Liver (tissue), 9 donors: ENCODE results near the gene GMDS. TPM values are rescaled to one million over a fixed set of nuclear protein-coding genes. Genes with fewer than 3 reads are reported as not detected.

ENCODE experiments used
- DNase-seq: peaks from one replicate; pipeline ENCODE4 v3.0.0-alpha.2; 2017; ENCODE audit warnings: low spot score
- H3K27ac ChIP-seq, 2 donors: one replicate each; pipeline ENCODE4 v1.7.0; 2013; ENCODE audit warnings: inconsistent platforms in 2 of 2, low read length in 2 of 2, control low read depth in 1 of 2, low read depth in 1 of 2, mild to moderate bottlenecking in 1 of 2
- H3K27me3 ChIP-seq, 4 donors: one replicate each; pipeline versions ENCODE4 v1.6.1 to v1.7.0; 2013; ENCODE audit warnings: low read length in 3 of 4, inconsistent platforms in 1 of 4, mild to moderate bottlenecking in 1 of 4, moderate library complexity in 1 of 4; ENCODE audit not compliant: control insufficient read depth in 4 of 4, insufficient read depth in 4 of 4
- H3K36me3 ChIP-seq, 4 donors: one replicate each; pipeline versions ENCODE4 v1.6.1 to v1.7.0; 2013; ENCODE audit warnings: low read length in 3 of 4, mild to moderate bottlenecking in 3 of 4, low read depth in 1 of 4, moderate library complexity in 1 of 4; ENCODE audit not compliant: control insufficient read depth in 4 of 4, insufficient read depth in 3 of 4
- H3K4me1 ChIP-seq, 4 donors: one replicate each; pipeline versions ENCODE4 v1.6.1 to v1.7.0; 2013; ENCODE audit warnings: low read length in 3 of 4, mild to moderate bottlenecking in 3 of 4, moderate library complexity in 1 of 4; ENCODE audit not compliant: control insufficient read depth in 4 of 4, insufficient read depth in 4 of 4
- H3K4me3 ChIP-seq, 3 donors: one replicate each; pipeline versions ENCODE4 v1.6.1 to v1.7.0; 2013; ENCODE audit warnings: low read length in 3 of 3, control low read depth in 1 of 3, low read depth in 1 of 3, mild to moderate bottlenecking in 1 of 3
- H3K9ac ChIP-seq, 2 donors: one replicate each; pipeline ENCODE4 v1.7.0; 2013; ENCODE audit warnings: low read length in 2 of 2, mild to moderate bottlenecking in 2 of 2, moderate library complexity in 2 of 2, control low read depth in 1 of 2, low read depth in 1 of 2
- H3K9me3 ChIP-seq, 4 donors: one replicate each; pipeline versions ENCODE4 v1.6.1 to v1.7.0; 2013; ENCODE audit warnings: low read length in 3 of 4; ENCODE audit not compliant: control insufficient read depth in 4 of 4
- ATF3 ChIP-seq: IDR thresholded peaks from 2 replicates; pipeline ENCODE4 v1.6.1; 2016; ENCODE audit warnings: antibody characterized with exemption
- CTCF ChIP-seq: fragments of 150-350 bp; IDR thresholded peaks from 2 replicates; pipeline ENCODE4 v1.5.1; 2017; ENCODE audit warnings: improper control_type of control experiment, low read depth, low read length; ENCODE audit not compliant: missing input control
- EGR1 ChIP-seq, 2 donors: IDR thresholded peaks; 2 replicates each; pipeline ENCODE4 v1.6.1; 2016 to 2018; ENCODE audit warnings: antibody characterized with exemption in 2 of 2, low read depth in 2 of 2
- FOXA1 ChIP-seq: IDR thresholded peaks from 2 replicates; pipeline ENCODE4 v1.6.1; 2016; ENCODE audit warnings: antibody characterized with exemption
- FOXA2 ChIP-seq: IDR thresholded peaks from 2 replicates; pipeline ENCODE4 v1.6.1; 2016; ENCODE audit warnings: antibody characterized with exemption
- GABPA ChIP-seq, 2 donors: IDR thresholded peaks in 1 of 2; conservative IDR thresholded peaks in 1 of 2; 2 replicates each; pipeline ENCODE4 v1.6.1; 2016; ENCODE audit warnings: antibody characterized with exemption in 2 of 2, mild to moderate bottlenecking in 1 of 2, moderate library complexity in 1 of 2
- HNF4A ChIP-seq, 2 donors: conservative IDR thresholded peaks; 2 replicates each; pipeline ENCODE4 v1.6.1; 2016; ENCODE audit warnings: antibody characterized with exemption in 2 of 2, mild to moderate bottlenecking in 2 of 2
- HNF4G ChIP-seq: IDR thresholded peaks from 2 replicates; pipeline ENCODE4 v1.6.1; 2016; ENCODE audit warnings: antibody characterized with exemption
- JUND ChIP-seq, 2 donors: IDR thresholded peaks; 2 replicates each; pipeline ENCODE4 v1.6.1; 2016; ENCODE audit warnings: antibody characterized with exemption in 2 of 2
- MAX ChIP-seq: IDR thresholded peaks from 2 replicates; pipeline ENCODE4 v1.6.1; 2016; ENCODE audit warnings: antibody characterized with exemption
- NR2F2 ChIP-seq: IDR thresholded peaks from 2 replicates; pipeline ENCODE4 v1.6.1; 2016; ENCODE audit warnings: antibody characterized with exemption
- RAD21 ChIP-seq, 2 donors: IDR thresholded peaks; 2 replicates each; pipeline ENCODE4 v1.6.1; 2016; ENCODE audit warnings: antibody characterized with exemption in 2 of 2, mild to moderate bottlenecking in 2 of 2
- REST ChIP-seq: IDR thresholded peaks from 2 replicates; pipeline ENCODE4 v1.6.1; 2016; ENCODE audit warnings: antibody characterized with exemption, mild to moderate bottlenecking
- RXRA ChIP-seq, 2 donors: IDR thresholded peaks; 2 replicates each; pipeline ENCODE4 v1.6.1; 2017 to 2018; ENCODE audit warnings: antibody characterized with exemption in 2 of 2, mild to moderate bottlenecking in 1 of 2
- SP1 ChIP-seq: IDR thresholded peaks from 2 replicates; pipeline ENCODE4 v1.6.1; 2018; ENCODE audit warnings: antibody characterized with exemption, mild to moderate bottlenecking
- TAF1 ChIP-seq: conservative IDR thresholded peaks from 2 replicates; pipeline ENCODE4 v1.6.1; 2016; ENCODE audit warnings: antibody characterized with exemption, mild to moderate bottlenecking
- YY1 ChIP-seq: IDR thresholded peaks from 2 replicates; pipeline ENCODE4 v1.6.1; 2016; ENCODE audit warnings: antibody characterized with exemption, mild to moderate bottlenecking
- ZBTB33 ChIP-seq: IDR thresholded peaks from 2 replicates; pipeline ENCODE4 v1.6.1; 2016; ENCODE audit warnings: antibody characterized with exemption
- WGBS: extraction: QIAGEN DNeasy Blood & Tissue Kit; methylation state at CpG from one replicate; pipeline ENCODE4 v1.1.7; 2013; 5-methylcytosine and 5-hydroxymethylcytosine counted together
- polyA plus RNA-seq, 2 donors: library from polyadenylated mRNA; stranded (reverse) in 1 of 2; unstranded in 1 of 2; fragments of 200-250 nt in 1 of 2; fragments of >200 nt in 1 of 2; fragmentation: Nextera tagmentation in 1 of 2; extraction: Ambion mirVana in 1 of 2; gene quantifications; one replicate each; pipeline versions ENCODE4 v1.2.1 to v1.2.3, GENCODE V29; 2013 to 2015
- total RNA-seq, 2 donors: library from RNA; depleted of rRNA; stranded (reverse); fragments of >200 nt; gene quantifications; one replicate each; pipeline ENCODE4 v1.2.3, GENCODE V29; 2014
- donor health status: healthy.
- donor health status: healthy.
- donor health status: healthy.
- donor health status: healthy.
- donor health status: healthy.

GMDS gene
- total and polyA plus RNA-seq, 4 donors: 3.5 to 15.6 (median 13.0) TPM

- Histone ChIP-seq H3K27me3 (no peaks in the 10 kb centered on the region), H3K4me3 (no peak overlapping the region), H3K9me3 (no peaks in the 10 kb centered on the region), H3K9ac (no peak overlapping the region), H3K36me3 (no peaks in the 10 kb centered on the region), H3K4me1 (no peaks in the 10 kb centered on the region), H3K27ac (no peak overlapping the region)
- TF ChIP-seq ZBTB33: no peak
- no peak for TF ChIP-seq NR2F2
- TF ChIP-seq GABPA (IDR thresholded peaks at IDR 0.05 in 1 of 2, conservative IDR thresholded peaks at IDR 0.05 in 1 of 2): no peak
- TF ChIP-seq FOXA2: no peak
- no peak for TF ChIP-seq HNF4A (conservative IDR thresholded peaks at IDR 0.05)
- no peak for TF ChIP-seq EGR1 (IDR thresholded peaks at IDR 0.05; ENCODE audit: low read depth in 2 of 2)
- TF ChIP-seq REST: no peak
- no peak for DNase-seq
- WGBS: 96% methylated on average over 14 of the region's 14 CpGs
These were observed 292.6 kb downstream of the GMDS start for GRCh38 chr6:1952740-1953360.

GRCh38 chr6:1950631-1951030 lies 294.8 kb downstream of the GMDS start:
- no peak overlapping the region for H3K4me3 ChIP-seq
- H3K9ac ChIP-seq: no peak overlapping the region
- no peak for DNase-seq
- 96% methylated on average over 6 of the region's 6 CpGs for WGBS
- H3K4me1 ChIP-seq: no peaks in the 10 kb centered on the region
- H3K27ac ChIP-seq: no peak overlapping the region
- H3K27me3 ChIP-seq: no peaks in the 10 kb centered on the region
- H3K9me3 ChIP-seq: no peaks in the 10 kb centered on the region
- TF ChIP-seq RAD21 (IDR thresholded peaks at IDR 0.05) (no peak), JUND (IDR thresholded peaks at IDR 0.05) (no peak), FOXA2 (no peak), CTCF (no peak), NR2F2 (no peak), RXRA (IDR thresholded peaks at IDR 0.05) (no peak), YY1 (no peak), EGR1 (IDR thresholded peaks at IDR 0.05; ENCODE audit: low read depth in 2 of 2) (no peak), ATF3 (no peak), MAX (no peak), HNF4G (no peak), HNF4A (conservative IDR thresholded peaks at IDR 0.05) (no peak), ZBTB33 (no peak), SP1 (no peak), REST (no peak), TAF1 (no peak), GABPA (IDR thresholded peaks at IDR 0.05 in 1 of 2, conservative IDR thresholded peaks at IDR 0.05 in 1 of 2) (no peak), FOXA1 (no peak)
- H3K36me3 ChIP-seq: no peaks in the 10 kb centered on the region
